Measurements from ENCODE around the gene AFF2. TPM values are rescaled to one million over a fixed set of nuclear protein-coding genes. Genes with fewer than 3 reads are reported as not detected.

The AFF2 gene
- total and polyA plus RNA-seq, 2 donors (not counting 3 experiments of a cell fraction or from before 2014, with no cell fraction given), result 0.03 to 0.07 TPM

DNA sequence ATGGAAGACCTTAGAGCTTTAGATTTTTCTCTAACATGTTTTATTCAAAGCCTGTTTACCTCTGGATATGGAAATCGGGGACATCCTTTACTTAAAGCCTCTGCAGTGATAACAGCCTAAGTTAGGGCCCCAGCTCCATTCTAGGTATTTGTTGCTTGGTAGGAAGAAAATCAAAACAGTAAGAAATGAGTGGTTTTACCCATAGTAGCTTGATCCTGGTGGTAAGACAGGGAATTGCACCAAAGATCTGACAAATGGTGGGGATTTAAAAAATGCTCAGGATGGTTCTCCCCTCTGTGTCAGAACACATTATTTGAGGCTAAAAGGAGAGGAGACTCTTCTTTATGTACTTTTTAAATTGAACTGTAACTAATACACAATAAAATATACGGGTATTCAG lies 52.4 kb downstream of the AFF2 start:
- H3K9me1 ChIP-seq (replicated peaks; ENCODE audit: control insufficient read depth, extremely low read depth, insufficient read depth, low read length), result no peaks in the 10 kb centered on the region
- H3K36me3 ChIP-seq (ENCODE audit: control insufficient read depth in 2 of 2, extremely low read depth in 1 of 2, insufficient read depth in 2 of 2, low read length in 2 of 2), result no peaks in the 10 kb centered on the region
- dilution Hi-C loops (cut with MboI; ENCODE audit: extremely low pct_ligation_motif_present, low sequenced_read_pairs) (no loop called here), intact Hi-C loops (cut with micrococcal nuclease) (no loop called here)
- DNase-seq (ENCODE audit: low read depth, low spot score) (no peak), FAIRE-seq (no peak)
- ChIA-PET CTCF (no interaction called here), POLR2A (no interaction called here)
- H3K4me3 ChIP-seq (replicated peaks in 1 of 3; ENCODE audit: insufficient read depth in 1 of 3, low read depth in 1 of 3, low read length in 3 of 3), result no peak overlapping the region
- no TSS peak for BruUV-seq (replicated peaks)
- no peaks in the 10 kb centered on the region for H3K4me1 ChIP-seq (ENCODE audit: control insufficient read depth, extremely low read depth, insufficient read depth, low read length)
- H3K9me3 ChIP-seq (replicated peaks; ENCODE audit: control insufficient read depth, insufficient read depth, low read length), result no peaks in the 10 kb centered on the region
- no peak overlapping the region for H2AFZ ChIP-seq (ENCODE audit: low read depth, low read length)
- H3K27ac ChIP-seq (ENCODE audit: insufficient read depth, low read depth, low read length), result no peak overlapping the region
- H4K20me1 ChIP-seq (replicated peaks; ENCODE audit: control insufficient read depth, extremely low read depth, insufficient read depth, low read length), result no peaks in the 10 kb centered on the region
- H3K4me2 ChIP-seq (ENCODE audit: insufficient read depth, low read length), result no peak overlapping the region
- H3K27me3 ChIP-seq (ENCODE audit: control insufficient read depth in 2 of 2, insufficient read depth in 2 of 2, low read length in 2 of 2), result no peaks in the 10 kb centered on the region
- TF ChIP-seq GATA2 (IDR thresholded peaks at IDR 0.05; ENCODE audit: insufficient read depth, insufficient read length, low read depth, low read length), result no peak
- TF ChIP-seq POLR2A (IDR thresholded peaks at IDR 0.05; ENCODE audit: low read depth, low read length), result no peak
- no peak for TF ChIP-seq EZH2 (IDR thresholded peaks at IDR 0.05; ENCODE audit: borderline replicate concordance, low read depth, low read length, severe bottlenecking)
- TF ChIP-seq POLR2AphosphoS5 (IDR thresholded peaks at IDR 0.05; ENCODE audit: insufficient read depth, low read depth, low read length), result no peak
- TF ChIP-seq, protein P1, sequence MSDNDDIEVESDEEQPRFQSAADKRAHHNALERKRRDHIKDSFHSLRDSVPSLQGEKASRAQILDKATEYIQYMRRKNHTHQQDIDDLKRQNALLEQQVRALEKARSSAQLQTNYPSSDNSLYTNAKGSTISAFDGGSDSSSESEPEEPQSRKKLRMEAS (IDR thresholded peaks at IDR 0.05; ENCODE audit: insufficient read depth, insufficient read length), result no peak
- no peak for TF ChIP-seq MYC (IDR thresholded peaks at IDR 0.05; ENCODE audit: low read depth, low read length)
- TF ChIP-seq CTCF (IDR thresholded peaks at IDR 0.05; ENCODE audit: extremely low read depth in 1 of 2, insufficient read depth in 1 of 2, low read depth in 1 of 2, low read length in 2 of 2), result no peak
- no peak for TF ChIP-seq JUN (IDR thresholded peaks at IDR 0.05; ENCODE audit: borderline replicate concordance, insufficient read depth, insufficient read length, low read depth)
- no peak for TF ChIP-seq FOS (IDR thresholded peaks at IDR 0.05; ENCODE audit: borderline replicate concordance, insufficient read depth, low read length)
- no peak overlapping the region for H3K9ac ChIP-seq (replicated peaks; ENCODE audit: extremely low read depth, insufficient read depth, low read length)
- no peaks in the 10 kb centered on the region for H3K79me2 ChIP-seq (ENCODE audit: control insufficient read depth, insufficient read depth, low read length)

Measured in endothelial cell of umbilical vein (primary cell).